HepG2 (cell line): ENCODE results near the gene CD248. TPM values are rescaled to one million over a fixed set of nuclear protein-coding genes. Genes with fewer than 3 reads are reported as not detected.

Experiments
- ARNT ChIP-seq: fragments of 450-650 bp; IDR thresholded peaks from 2 replicates; pipeline ENCODE4 v1.6.1; 2017
- DRAP1 ChIP-seq: IDR thresholded peaks from 2 replicates; pipeline ENCODE4 v1.6.1; 2016; ENCODE audit warnings: missing genetic modification reagents, missing compliant biosample characterization
- GATA4 ChIP-seq: sonication (generic); IDR thresholded peaks from 2 replicates; pipeline ENCODE4 v1.6.1; 2016; ENCODE audit warnings: antibody characterized with exemption, low read depth, borderline replicate concordance
- JUND ChIP-seq: sonication (generic); formaldehyde crosslinking; IDR thresholded peaks from 2 replicates; pipeline ENCODE4 v1.8.0; 2022; ENCODE audit warnings: mild to moderate bottlenecking, missing genetic modification reagents
- MTA1 ChIP-seq: sonication (generic); formaldehyde crosslinking; IDR thresholded peaks from 2 replicates; pipeline ENCODE4 v1.4.0; 2020; ENCODE audit warnings: missing genetic modification reagents, mild to moderate bottlenecking, borderline replicate concordance
- PAF1 ChIP-seq: IDR thresholded peaks from 2 replicates; pipeline ENCODE4 v1.6.1; 2016; ENCODE audit warnings: missing genetic modification reagents, missing compliant biosample characterization
- PAX8 ChIP-seq: sonication (generic); formaldehyde crosslinking; IDR thresholded peaks from 2 replicates; pipeline ENCODE4 v1.8.0; 2022; ENCODE audit warnings: mild to moderate bottlenecking, missing genetic modification reagents, borderline replicate concordance
- PAXIP1 ChIP-seq: sonication (generic); formaldehyde crosslinking; conservative IDR thresholded peaks from 2 replicates; pipeline ENCODE4 v1.4.0; 2020; ENCODE audit warnings: mild to moderate bottlenecking, missing genetic modification reagents, moderate library complexity
- RFX3 ChIP-seq: IDR thresholded peaks from 2 replicates; pipeline ENCODE4 v1.6.1; 2016; ENCODE audit warnings: missing biosample characterization, missing genetic modification reagents
- RXRB ChIP-seq: IDR thresholded peaks from 2 replicates; pipeline ENCODE4 v1.6.1; 2016; ENCODE audit warnings: borderline replicate concordance, missing genetic modification reagents, missing compliant biosample characterization
- SCMH1 ChIP-seq: sonication (generic); formaldehyde crosslinking; IDR thresholded peaks from 2 replicates; pipeline ENCODE4 v1.9.0; 2021; ENCODE audit warnings: missing genetic modification reagents, mild to moderate bottlenecking, borderline replicate concordance
- SNRNP70 ChIP-seq: fragments of 200-400 bp; formaldehyde crosslinking; IDR thresholded peaks from 2 replicates; pipeline ENCODE4 v1.6.1; 2017; ENCODE audit warnings: mild to moderate bottlenecking, low read depth, low read length, moderate library complexity
- TARDBP ChIP-seq: sonication (generic); formaldehyde crosslinking; IDR thresholded peaks from 2 replicates; pipeline ENCODE4 v1.8.0; 2022; ENCODE audit warnings: mild to moderate bottlenecking, missing genetic modification reagents
- TOE1 ChIP-seq: sonication (generic); formaldehyde crosslinking; IDR thresholded peaks from 2 replicates; pipeline ENCODE4 v1.4.0; 2020; ENCODE audit warnings: mild to moderate bottlenecking, missing genetic modification reagents
- TOPORS ChIP-seq: sonication (generic); formaldehyde crosslinking; IDR thresholded peaks from 2 replicates; pipeline ENCODE4 v1.8.0; 2023; ENCODE audit warnings: mild to moderate bottlenecking, missing genetic modification reagents
- TRIM24 ChIP-seq: sonication (generic); formaldehyde crosslinking; IDR thresholded peaks from 2 replicates; pipeline ENCODE4 v1.8.0; 2022; ENCODE audit warnings: mild to moderate bottlenecking, missing genetic modification reagents
- ZBTB10 ChIP-seq: sonication (generic); formaldehyde crosslinking; IDR thresholded peaks from 2 replicates; pipeline ENCODE4 v1.4.0; 2020; ENCODE audit warnings: missing genetic modification reagents, borderline replicate concordance
- ZC3H4 ChIP-seq: sonication (generic); formaldehyde crosslinking; IDR thresholded peaks from 2 replicates; pipeline ENCODE4 v1.4.0; 2020; ENCODE audit warnings: missing genetic modification reagents, borderline replicate concordance
- ZKSCAN1 ChIP-seq: fragments of 150-350 bp; IDR thresholded peaks from 2 replicates; pipeline ENCODE4 v1.6.1; 2014; ENCODE audit warnings: low read length
- ZNF563 ChIP-seq: sonication (generic); formaldehyde crosslinking; IDR thresholded peaks from 2 replicates; pipeline ENCODE4 v1.8.0; 2022; ENCODE audit warnings: mild to moderate bottlenecking, moderate library complexity, missing genetic modification reagents
- ZNF746 ChIP-seq: sonication (generic); formaldehyde crosslinking; IDR thresholded peaks from 2 replicates; pipeline ENCODE4 v1.8.0; 2022; ENCODE audit warnings: mild to moderate bottlenecking, missing genetic modification reagents
- ZNF816 ChIP-seq: sonication (generic); formaldehyde crosslinking; IDR thresholded peaks from 2 replicates; pipeline ENCODE4 v1.8.0; 2022; ENCODE audit warnings: missing genetic modification reagents, mild to moderate bottlenecking, borderline replicate concordance
- ZSCAN29 ChIP-seq: sonication (generic); formaldehyde crosslinking; conservative IDR thresholded peaks from 2 replicates; pipeline ENCODE4 v1.4.0; 2020; ENCODE audit warnings: mild to moderate bottlenecking, missing genetic modification reagents
- polyA plus RNA-seq, 8 experiments: library from polyadenylated mRNA; depleted of rRNA in 3 of 8; stranded (reverse) in 7 of 8; unstranded in 1 of 8; fragments of >200 nt; fragmentation: Illumina TruSeq in 4 of 8; extraction: Trizol in 4 of 8; gene quantifications; 2 replicates each; pipeline versions ENCODE4 v1.2.1 to v1.2.3, GENCODE V29; 2011 to 2016; ENCODE audit warnings: low read depth in 4 of 8, missing spikeins in 1 of 8, mixed read lengths in 1 of 8; ENCODE audit not compliant: insufficient read depth in 1 of 8
- total RNA-seq, 5 experiments: library from RNA; depleted of rRNA; stranded (reverse); fragments of >200 nt; fragmentation: Illumina TruSeq; extraction: Trizol; gene quantifications; 2 replicates each; pipeline ENCODE4 v1.2.3, GENCODE V29; 2016; ENCODE audit warnings: low read depth in 1 of 5
- TF ChIP-seq, protein P1 (sequence below): sonication (generic); formaldehyde crosslinking; IDR thresholded peaks from 2 replicates; pipeline ENCODE4 v1.9.0; 2021; ENCODE audit warnings: missing genetic modification reagents, borderline replicate concordance

The CD248 gene
- total and polyA plus RNA-seq, 2 of the 13 experiments (the other 11 are each of a cell fraction or from before 2014, with no cell fraction given): 0.25 to 0.35 TPM

- TF ChIP-seq ZNF816 (CRISPR knock-in tag) (peak; percentile 84), DRAP1 (CRISPR knock-in tag) (no peak), RXRB (0 out of 2 replicates have a peak, but pooled peaks have one; percentile 7), SCMH1 (no peak), ZNF563 (CRISPR knock-in tag) (no peak), ZNF746 (CRISPR knock-in tag) (peak; percentile 56; the same call in 1 of the 2 replicates), MTA1 (CRISPR knock-in tag) (no peak), TARDBP (CRISPR knock-in tag) (no peak), ARNT (no peak), PAXIP1 (CRISPR knock-in tag) (no peak; the same call in 1 of the 2 replicates), PAF1 (CRISPR knock-in tag) (no peak), ZKSCAN1 (no peak), GATA4 (no peak), TOE1 (no peak), ZC3H4 (CRISPR knock-in tag) (no peak), TOPORS (CRISPR knock-in tag) (no peak), JUND (CRISPR knock-in tag) (no peak), TRIM24 (CRISPR knock-in tag) (no peak), ZBTB10 (CRISPR knock-in tag) (peak; percentile 37; the same call in 1 of the 2 replicates), PAX8 (CRISPR knock-in tag) (no peak), ZSCAN29 (CRISPR knock-in tag) (no peak), SNRNP70 (no peak), RFX3 (CRISPR knock-in tag) (no peak)
- TF ChIP-seq, protein P1, sequence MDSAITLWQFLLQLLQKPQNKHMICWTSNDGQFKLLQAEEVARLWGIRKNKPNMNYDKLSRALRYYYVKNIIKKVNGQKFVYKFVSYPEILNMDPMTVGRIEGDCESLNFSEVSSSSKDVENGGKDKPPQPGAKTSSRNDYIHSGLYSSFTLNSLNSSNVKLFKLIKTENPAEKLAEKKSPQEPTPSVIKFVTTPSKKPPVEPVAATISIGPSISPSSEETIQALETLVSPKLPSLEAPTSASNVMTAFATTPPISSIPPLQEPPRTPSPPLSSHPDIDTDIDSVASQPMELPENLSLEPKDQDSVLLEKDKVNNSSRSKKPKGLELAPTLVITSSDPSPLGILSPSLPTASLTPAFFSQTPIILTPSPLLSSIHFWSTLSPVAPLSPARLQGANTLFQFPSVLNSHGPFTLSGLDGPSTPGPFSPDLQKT (CRISPR knock-in tag): no peak
Measured at GRCh38 chr11:66312549-66313320, 4.1 kb downstream of the CD248 start (continued).
